Liver (tissue), 9 donors: Measurements from ENCODE around the gene WARS2. TPM values are rescaled to one million over a fixed set of nuclear protein-coding genes. Genes with fewer than 3 reads are reported as not detected.

Source experiments
- DNase-seq: peaks from one replicate; pipeline ENCODE4 v3.0.0-alpha.2; 2017; ENCODE audit warnings: low spot score
- H3K27ac ChIP-seq, 2 donors: one replicate each; pipeline ENCODE4 v1.7.0; 2013; ENCODE audit warnings: inconsistent platforms in 2 of 2, low read length in 2 of 2, control low read depth in 1 of 2, low read depth in 1 of 2, mild to moderate bottlenecking in 1 of 2
- H3K27me3 ChIP-seq, 4 donors: one replicate each; pipeline versions ENCODE4 v1.6.1 to v1.7.0; 2013; ENCODE audit warnings: low read length in 3 of 4, inconsistent platforms in 1 of 4, mild to moderate bottlenecking in 1 of 4, moderate library complexity in 1 of 4; ENCODE audit not compliant: control insufficient read depth in 4 of 4, insufficient read depth in 4 of 4
- H3K36me3 ChIP-seq, 4 donors: one replicate each; pipeline versions ENCODE4 v1.6.1 to v1.7.0; 2013; ENCODE audit warnings: low read length in 3 of 4, mild to moderate bottlenecking in 3 of 4, low read depth in 1 of 4, moderate library complexity in 1 of 4; ENCODE audit not compliant: control insufficient read depth in 4 of 4, insufficient read depth in 3 of 4
- H3K4me1 ChIP-seq, 4 donors: one replicate each; pipeline versions ENCODE4 v1.6.1 to v1.7.0; 2013; ENCODE audit warnings: low read length in 3 of 4, mild to moderate bottlenecking in 3 of 4, moderate library complexity in 1 of 4; ENCODE audit not compliant: control insufficient read depth in 4 of 4, insufficient read depth in 4 of 4
- H3K4me3 ChIP-seq, 3 donors: one replicate each; pipeline versions ENCODE4 v1.6.1 to v1.7.0; 2013; ENCODE audit warnings: low read length in 3 of 3, control low read depth in 1 of 3, low read depth in 1 of 3, mild to moderate bottlenecking in 1 of 3
- H3K9ac ChIP-seq, 2 donors: one replicate each; pipeline ENCODE4 v1.7.0; 2013; ENCODE audit warnings: low read length in 2 of 2, mild to moderate bottlenecking in 2 of 2, moderate library complexity in 2 of 2, control low read depth in 1 of 2, low read depth in 1 of 2
- H3K9me3 ChIP-seq, 4 donors: one replicate each; pipeline versions ENCODE4 v1.6.1 to v1.7.0; 2013; ENCODE audit warnings: low read length in 3 of 4; ENCODE audit not compliant: control insufficient read depth in 4 of 4
- EGR1 ChIP-seq, 2 donors: IDR thresholded peaks; 2 replicates each; pipeline ENCODE4 v1.6.1; 2016 to 2018; ENCODE audit warnings: antibody characterized with exemption in 2 of 2, low read depth in 2 of 2
- FOXA1 ChIP-seq: IDR thresholded peaks from 2 replicates; pipeline ENCODE4 v1.6.1; 2016; ENCODE audit warnings: antibody characterized with exemption
- FOXA2 ChIP-seq: IDR thresholded peaks from 2 replicates; pipeline ENCODE4 v1.6.1; 2016; ENCODE audit warnings: antibody characterized with exemption
- GABPA ChIP-seq, 2 donors: IDR thresholded peaks in 1 of 2; conservative IDR thresholded peaks in 1 of 2; 2 replicates each; pipeline ENCODE4 v1.6.1; 2016; ENCODE audit warnings: antibody characterized with exemption in 2 of 2, mild to moderate bottlenecking in 1 of 2, moderate library complexity in 1 of 2
- HNF4A ChIP-seq, 2 donors: conservative IDR thresholded peaks; 2 replicates each; pipeline ENCODE4 v1.6.1; 2016; ENCODE audit warnings: antibody characterized with exemption in 2 of 2, mild to moderate bottlenecking in 2 of 2
- HNF4G ChIP-seq: IDR thresholded peaks from 2 replicates; pipeline ENCODE4 v1.6.1; 2016; ENCODE audit warnings: antibody characterized with exemption
- NR2F2 ChIP-seq: IDR thresholded peaks from 2 replicates; pipeline ENCODE4 v1.6.1; 2016; ENCODE audit warnings: antibody characterized with exemption
- RAD21 ChIP-seq, 2 donors: IDR thresholded peaks; 2 replicates each; pipeline ENCODE4 v1.6.1; 2016; ENCODE audit warnings: antibody characterized with exemption in 2 of 2, mild to moderate bottlenecking in 2 of 2
- RXRA ChIP-seq, 2 donors: IDR thresholded peaks; 2 replicates each; pipeline ENCODE4 v1.6.1; 2017 to 2018; ENCODE audit warnings: antibody characterized with exemption in 2 of 2, mild to moderate bottlenecking in 1 of 2
- SP1 ChIP-seq: IDR thresholded peaks from 2 replicates; pipeline ENCODE4 v1.6.1; 2018; ENCODE audit warnings: antibody characterized with exemption, mild to moderate bottlenecking
- TAF1 ChIP-seq: conservative IDR thresholded peaks from 2 replicates; pipeline ENCODE4 v1.6.1; 2016; ENCODE audit warnings: antibody characterized with exemption, mild to moderate bottlenecking
- YY1 ChIP-seq: IDR thresholded peaks from 2 replicates; pipeline ENCODE4 v1.6.1; 2016; ENCODE audit warnings: antibody characterized with exemption, mild to moderate bottlenecking
- WGBS: extraction: QIAGEN DNeasy Blood & Tissue Kit; methylation state at CpG from one replicate; pipeline ENCODE4 v1.1.7; 2013; 5-methylcytosine and 5-hydroxymethylcytosine counted together
- polyA plus RNA-seq, 2 donors: library from polyadenylated mRNA; stranded (reverse) in 1 of 2; unstranded in 1 of 2; fragments of 200-250 nt in 1 of 2; fragments of >200 nt in 1 of 2; fragmentation: Nextera tagmentation in 1 of 2; extraction: Ambion mirVana in 1 of 2; gene quantifications; one replicate each; pipeline versions ENCODE4 v1.2.1 to v1.2.3, GENCODE V29; 2013 to 2015
- total RNA-seq, 2 donors: library from RNA; depleted of rRNA; stranded (reverse); fragments of >200 nt; gene quantifications; one replicate each; pipeline ENCODE4 v1.2.3, GENCODE V29; 2014
- TF ChIP-seq, protein P1 (sequence below): IDR thresholded peaks from 2 replicates; pipeline ENCODE4 v1.6.1; 2016; ENCODE audit warnings: antibody characterized with exemption, mild to moderate bottlenecking
- TF ChIP-seq, protein P2 (sequence below): IDR thresholded peaks from 2 replicates; pipeline ENCODE4 v1.6.1; 2016; ENCODE audit warnings: antibody characterized with exemption
- TF ChIP-seq, protein P3 (sequence below): IDR thresholded peaks from 2 replicates; pipeline ENCODE4 v1.6.1; 2016; ENCODE audit warnings: antibody characterized with exemption
- donor health status: healthy.
- donor health status: healthy.
- donor health status: healthy.
- donor health status: healthy.
- donor health status: healthy.

WARS2 gene
- total and polyA plus RNA-seq, 4 donors: 3.5 to 14.5 (median 7.0) TPM

DNA sequence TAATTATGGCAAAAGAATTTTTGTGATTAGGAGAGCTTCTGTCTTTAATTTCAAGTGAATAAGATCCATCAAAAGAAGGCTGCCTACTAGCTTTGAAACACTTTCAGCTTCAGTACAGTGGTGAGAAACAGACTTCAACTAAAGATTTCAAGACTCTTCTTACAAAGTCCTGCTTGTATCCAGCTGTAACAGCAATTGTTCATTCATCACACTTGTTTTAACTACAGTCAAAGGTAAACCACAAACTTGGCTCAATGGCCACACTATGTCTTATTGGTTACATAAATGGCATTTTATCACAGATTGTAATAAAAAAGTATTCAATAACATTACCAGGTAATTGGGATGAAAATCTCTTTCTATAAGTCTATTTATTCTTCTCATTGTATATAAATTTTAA lies 59.2 kb downstream of the WARS2 start (continued):
- TF ChIP-seq, protein P1, sequence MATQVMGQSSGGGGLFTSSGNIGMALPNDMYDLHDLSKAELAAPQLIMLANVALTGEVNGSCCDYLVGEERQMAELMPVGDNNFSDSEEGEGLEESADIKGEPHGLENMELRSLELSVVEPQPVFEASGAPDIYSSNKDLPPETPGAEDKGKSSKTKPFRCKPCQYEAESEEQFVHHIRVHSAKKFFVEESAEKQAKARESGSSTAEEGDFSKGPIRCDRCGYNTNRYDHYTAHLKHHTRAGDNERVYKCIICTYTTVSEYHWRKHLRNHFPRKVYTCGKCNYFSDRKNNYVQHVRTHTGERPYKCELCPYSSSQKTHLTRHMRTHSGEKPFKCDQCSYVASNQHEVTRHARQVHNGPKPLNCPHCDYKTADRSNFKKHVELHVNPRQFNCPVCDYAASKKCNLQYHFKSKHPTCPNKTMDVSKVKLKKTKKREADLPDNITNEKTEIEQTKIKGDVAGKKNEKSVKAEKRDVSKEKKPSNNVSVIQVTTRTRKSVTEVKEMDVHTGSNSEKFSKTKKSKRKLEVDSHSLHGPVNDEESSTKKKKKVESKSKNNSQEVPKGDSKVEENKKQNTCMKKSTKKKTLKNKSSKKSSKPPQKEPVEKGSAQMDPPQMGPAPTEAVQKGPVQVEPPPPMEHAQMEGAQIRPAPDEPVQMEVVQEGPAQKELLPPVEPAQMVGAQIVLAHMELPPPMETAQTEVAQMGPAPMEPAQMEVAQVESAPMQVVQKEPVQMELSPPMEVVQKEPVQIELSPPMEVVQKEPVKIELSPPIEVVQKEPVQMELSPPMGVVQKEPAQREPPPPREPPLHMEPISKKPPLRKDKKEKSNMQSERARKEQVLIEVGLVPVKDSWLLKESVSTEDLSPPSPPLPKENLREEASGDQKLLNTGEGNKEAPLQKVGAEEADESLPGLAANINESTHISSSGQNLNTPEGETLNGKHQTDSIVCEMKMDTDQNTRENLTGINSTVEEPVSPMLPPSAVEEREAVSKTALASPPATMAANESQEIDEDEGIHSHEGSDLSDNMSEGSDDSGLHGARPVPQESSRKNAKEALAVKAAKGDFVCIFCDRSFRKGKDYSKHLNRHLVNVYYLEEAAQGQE: no peak
- TF ChIP-seq, protein P2, sequence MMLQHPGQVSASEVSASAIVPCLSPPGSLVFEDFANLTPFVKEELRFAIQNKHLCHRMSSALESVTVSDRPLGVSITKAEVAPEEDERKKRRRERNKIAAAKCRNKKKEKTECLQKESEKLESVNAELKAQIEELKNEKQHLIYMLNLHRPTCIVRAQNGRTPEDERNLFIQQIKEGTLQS: no peak
- TF ChIP-seq NR2F2 (no peak), GABPA (IDR thresholded peaks at IDR 0.05 in 1 of 2, conservative IDR thresholded peaks at IDR 0.05 in 1 of 2) (no peak), FOXA1 (no peak), RXRA (IDR thresholded peaks at IDR 0.05) (no peak), TAF1 (no peak), RAD21 (IDR thresholded peaks at IDR 0.05) (no peak), FOXA2 (no peak)

DNA sequence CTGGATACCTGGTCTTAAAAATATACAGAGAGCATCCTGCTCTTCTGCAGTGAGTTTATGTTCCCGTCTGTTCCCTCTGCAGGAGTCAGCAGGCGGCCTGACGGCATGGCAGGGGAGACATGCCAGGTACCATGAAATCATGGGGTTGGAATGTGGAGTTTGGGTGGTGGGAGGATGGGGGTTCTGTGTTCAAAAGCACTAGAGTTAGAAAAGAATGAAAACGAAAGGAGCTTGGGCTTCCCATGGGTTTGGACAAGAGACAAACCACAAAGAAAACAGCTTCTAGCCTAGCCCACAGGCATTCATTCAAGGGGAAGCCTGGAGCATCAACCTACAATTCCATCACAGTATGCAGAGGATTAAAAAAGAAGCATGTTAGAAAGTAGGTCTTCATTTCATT lies 59.9 kb downstream of the WARS2 start:
- TF ChIP-seq RXRA (IDR thresholded peaks at IDR 0.05): no peak
- TF ChIP-seq, protein P3, sequence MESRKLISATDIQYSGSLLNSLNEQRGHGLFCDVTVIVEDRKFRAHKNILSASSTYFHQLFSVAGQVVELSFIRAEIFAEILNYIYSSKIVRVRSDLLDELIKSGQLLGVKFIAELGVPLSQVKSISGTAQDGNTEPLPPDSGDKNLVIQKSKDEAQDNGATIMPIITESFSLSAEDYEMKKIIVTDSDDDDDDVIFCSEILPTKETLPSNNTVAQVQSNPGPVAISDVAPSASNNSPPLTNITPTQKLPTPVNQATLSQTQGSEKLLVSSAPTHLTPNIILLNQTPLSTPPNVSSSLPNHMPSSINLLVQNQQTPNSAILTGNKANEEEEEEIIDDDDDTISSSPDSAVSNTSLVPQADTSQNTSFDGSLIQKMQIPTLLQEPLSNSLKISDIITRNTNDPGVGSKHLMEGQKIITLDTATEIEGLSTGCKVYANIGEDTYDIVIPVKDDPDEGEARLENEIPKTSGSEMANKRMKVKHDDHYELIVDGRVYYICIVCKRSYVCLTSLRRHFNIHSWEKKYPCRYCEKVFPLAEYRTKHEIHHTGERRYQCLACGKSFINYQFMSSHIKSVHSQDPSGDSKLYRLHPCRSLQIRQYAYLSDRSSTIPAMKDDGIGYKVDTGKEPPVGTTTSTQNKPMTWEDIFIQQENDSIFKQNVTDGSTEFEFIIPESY: no peak
- TF ChIP-seq HNF4A (conservative IDR thresholded peaks at IDR 0.05): no peak
- TF ChIP-seq YY1: no peak
- no peak for TF ChIP-seq SP1
- TF ChIP-seq NR2F2: no peak
- TF ChIP-seq TAF1: no peak
- no peak for TF ChIP-seq RAD21 (IDR thresholded peaks at IDR 0.05)
- TF ChIP-seq HNF4G: no peak
- no peak for TF ChIP-seq FOXA1
- no peak for TF ChIP-seq EGR1 (IDR thresholded peaks at IDR 0.05; ENCODE audit: low read depth in 2 of 2)
- no peaks in the 10 kb centered on the region for H3K36me3 ChIP-seq
- DNase-seq: no peak
- no peaks in the 10 kb centered on the region for H3K9me3 ChIP-seq
- no peaks in the 10 kb centered on the region for H3K27me3 ChIP-seq
- peaks cover 0 to 1% (median 0%) of the 10 kb centered on the region in 4 donors for H3K4me1 ChIP-seq
- 86% methylated on average over 4 of the region's 4 CpGs for WGBS
- H3K9ac ChIP-seq: no peak overlapping the region
- H3K27ac ChIP-seq: no peak overlapping the region
- no peak overlapping the region for H3K4me3 ChIP-seq

DNA sequence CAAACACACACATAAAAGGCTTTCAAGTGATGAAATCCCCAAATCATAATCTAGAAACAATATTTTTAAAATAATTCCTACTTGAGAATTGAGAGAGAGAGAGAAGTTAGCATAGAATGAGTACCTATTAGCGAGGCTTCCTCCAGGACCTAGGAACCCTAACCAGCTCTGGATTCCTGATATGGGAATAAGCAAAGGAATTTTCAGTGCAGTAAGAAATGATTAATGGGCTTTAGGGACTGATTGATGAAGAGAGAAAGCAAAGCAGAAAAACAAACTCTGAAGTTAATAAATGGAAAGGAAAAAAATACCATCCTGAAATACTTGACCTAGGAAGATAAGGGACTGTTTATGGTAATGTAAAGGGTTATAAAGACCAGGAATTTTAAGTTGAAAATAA lies 60.6 kb downstream of the WARS2 start:
- H3K27me3 ChIP-seq: no peaks in the 10 kb centered on the region
- WGBS: 96% methylated on average over 1 of the region's 1 CpG
- H3K36me3 ChIP-seq: no peaks in the 10 kb centered on the region
- no peak for TF ChIP-seq HNF4G
- TF ChIP-seq RAD21 (IDR thresholded peaks at IDR 0.05): no peak
- TF ChIP-seq GABPA (IDR thresholded peaks at IDR 0.05 in 1 of 2, conservative IDR thresholded peaks at IDR 0.05 in 1 of 2): no peak
- no peak for TF ChIP-seq FOXA2
- TF ChIP-seq YY1: no peak
- TF ChIP-seq, protein P3: no peak
- TF ChIP-seq RXRA (IDR thresholded peaks at IDR 0.05): no peak
- no peak overlapping the region for H3K27ac ChIP-seq
- no peak overlapping the region for H3K4me3 ChIP-seq
- no peak overlapping the region for H3K9ac ChIP-seq
- peaks cover 0 to 1% (median 0%) of the 10 kb centered on the region in 4 donors for H3K4me1 ChIP-seq
- no peaks in the 10 kb centered on the region for H3K9me3 ChIP-seq
- DNase-seq: no peak
